ENCODE measurements around the gene BCKDHB. TPM values are rescaled to one million over a fixed set of nuclear protein-coding genes. Genes with fewer than 3 reads are reported as not detected.

The BCKDHB gene
- total RNA-seq, 4 donors from 2014 or later = 10.9 to 32.9 (median 29.7) TPM

- in situ Hi-C loops (cut with MboI; ENCODE audit: low pct_ligation_motif_present in 1 of 4, low pct_unique_long_range_greater_than_20kb in 1 of 4, low sequenced_read_pairs in 3 of 4) = no loop called here
- no peaks in the 10 kb centered on the region for H3K36me3 ChIP-seq
- no peak overlapping the region for H3K27ac ChIP-seq
- H3K9me3 ChIP-seq = no peaks in the 10 kb centered on the region
- TF ChIP-seq EP300 (IDR thresholded peaks at IDR 0.05; ENCODE audit: low read depth) = no peak
- TF ChIP-seq, protein P1, sequence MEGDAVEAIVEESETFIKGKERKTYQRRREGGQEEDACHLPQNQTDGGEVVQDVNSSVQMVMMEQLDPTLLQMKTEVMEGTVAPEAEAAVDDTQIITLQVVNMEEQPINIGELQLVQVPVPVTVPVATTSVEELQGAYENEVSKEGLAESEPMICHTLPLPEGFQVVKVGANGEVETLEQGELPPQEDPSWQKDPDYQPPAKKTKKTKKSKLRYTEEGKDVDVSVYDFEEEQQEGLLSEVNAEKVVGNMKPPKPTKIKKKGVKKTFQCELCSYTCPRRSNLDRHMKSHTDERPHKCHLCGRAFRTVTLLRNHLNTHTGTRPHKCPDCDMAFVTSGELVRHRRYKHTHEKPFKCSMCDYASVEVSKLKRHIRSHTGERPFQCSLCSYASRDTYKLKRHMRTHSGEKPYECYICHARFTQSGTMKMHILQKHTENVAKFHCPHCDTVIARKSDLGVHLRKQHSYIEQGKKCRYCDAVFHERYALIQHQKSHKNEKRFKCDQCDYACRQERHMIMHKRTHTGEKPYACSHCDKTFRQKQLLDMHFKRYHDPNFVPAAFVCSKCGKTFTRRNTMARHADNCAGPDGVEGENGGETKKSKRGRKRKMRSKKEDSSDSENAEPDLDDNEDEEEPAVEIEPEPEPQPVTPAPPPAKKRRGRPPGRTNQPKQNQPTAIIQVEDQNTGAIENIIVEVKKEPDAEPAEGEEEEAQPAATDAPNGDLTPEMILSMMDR (IDR thresholded peaks at IDR 0.05) = no peak
- no peak for TF ChIP-seq POLR2AphosphoS5 (IDR thresholded peaks at IDR 0.05)
- TF ChIP-seq POLR2A (IDR thresholded peaks at IDR 0.05) = no peak
- H3K4me1 ChIP-seq = no peaks in the 10 kb centered on the region
- H3K27me3 ChIP-seq = no peaks in the 10 kb centered on the region
- intact Hi-C loops (cut with DNase I; ENCODE audit: low total_unique reads) = no loop called here
- no peak for DNase-seq
- no peak overlapping the region for H3K4me3 ChIP-seq
Measured at GRCh38 chr6:80254716-80255115, 148.2 kb downstream of the BCKDHB start.

- in situ Hi-C loops (cut with MboI; ENCODE audit: low pct_ligation_motif_present in 1 of 4, low pct_unique_long_range_greater_than_20kb in 1 of 4, low sequenced_read_pairs in 3 of 4) = no loop called here
- Histone ChIP-seq H3K27me3 (no peaks in the 10 kb centered on the region), H3K36me3 (no peaks in the 10 kb centered on the region), H3K9me3 (no peaks in the 10 kb centered on the region), H3K27ac (no peak overlapping the region), H3K4me3 (no peak overlapping the region), H3K4me1 (no peaks in the 10 kb centered on the region)
- TF ChIP-seq EP300 (IDR thresholded peaks at IDR 0.05; ENCODE audit: low read depth) (no peak), POLR2AphosphoS5 (IDR thresholded peaks at IDR 0.05) (no peak), POLR2A (IDR thresholded peaks at IDR 0.05) (no peak)
- TF ChIP-seq, protein P1 (IDR thresholded peaks at IDR 0.05) = no peak
- intact Hi-C loops (cut with DNase I; ENCODE audit: low total_unique reads) = no loop called here
- DNase-seq = no peak
Measured at GRCh38 chr6:80256691-80257090, 150.2 kb downstream of the BCKDHB start.

GRCh38 chr6:80259118-80259517 lies 152.6 kb downstream of the BCKDHB start:
- WGBS, 2 donors (ENCODE audit: low coverage in 1 of 2) = 96 to 100% methylated on average over 1 to 4 of the region's 4 CpGs
- Histone ChIP-seq H3K27ac (no peak overlapping the region), H3K36me3 (no peaks in the 10 kb centered on the region), H3K4me1 (no peaks in the 10 kb centered on the region), H3K9me3 (no peaks in the 10 kb centered on the region), H3K27me3 (no peaks in the 10 kb centered on the region), H3K4me3 (no peak overlapping the region)
- in situ Hi-C loops (cut with MboI; ENCODE audit: low pct_ligation_motif_present in 1 of 4, low pct_unique_long_range_greater_than_20kb in 1 of 4, low sequenced_read_pairs in 3 of 4) (no loop called here), intact Hi-C loops (cut with DNase I; ENCODE audit: low total_unique reads) (no loop called here)
- no peak for DNase-seq
- no peak for TF ChIP-seq POLR2A (IDR thresholded peaks at IDR 0.05)
- no peak for TF ChIP-seq EP300 (IDR thresholded peaks at IDR 0.05; ENCODE audit: low read depth)
- TF ChIP-seq POLR2AphosphoS5 (IDR thresholded peaks at IDR 0.05) = no peak
- TF ChIP-seq, protein P1 (IDR thresholded peaks at IDR 0.05) = no peak

- Histone ChIP-seq H3K27me3 (no peaks in the 10 kb centered on the region), H3K36me3 (no peaks in the 10 kb centered on the region), H3K4me3 (no peak overlapping the region), H3K4me1 (no peaks in the 10 kb centered on the region), H3K9me3 (no peaks in the 10 kb centered on the region), H3K27ac (no peak overlapping the region)
- intact Hi-C loops (cut with DNase I; ENCODE audit: low total_unique reads) = no loop called here
- 87 to 100% methylated on average over 1 to 3 of the region's 3 CpGs for WGBS, 2 donors (ENCODE audit: low coverage in 1 of 2)
- no peak for TF ChIP-seq POLR2A (IDR thresholded peaks at IDR 0.05)
- TF ChIP-seq EP300 (IDR thresholded peaks at IDR 0.05; ENCODE audit: low read depth) = no peak
- TF ChIP-seq, protein P1 (IDR thresholded peaks at IDR 0.05) = no peak
- TF ChIP-seq POLR2AphosphoS5 (IDR thresholded peaks at IDR 0.05) = no peak
- no peak for DNase-seq
- in situ Hi-C loops (cut with MboI; ENCODE audit: low pct_ligation_motif_present in 1 of 4, low pct_unique_long_range_greater_than_20kb in 1 of 4, low sequenced_read_pairs in 3 of 4) = no loop called here
Measured at GRCh38 chr6:80263585-80263984, 157.1 kb downstream of the BCKDHB start.
